ENCODE results near the gene SH3GLB2.

Gene SH3GLB2

GRCh38 chr9:129028192-129028966 is at the start of gene SH3GLB2:
Gene SH3GLB2 (minus strand): TSS chr9:129028331. CDS start chr9:129028154, 177 bp downstream.
- peak; percentile 91 for DNase-seq

- DNase-seq: no peak
Observed at GRCh38 chr9:129077236-129077635, 49.1 kb upstream of the SH3GLB2 start.

GRCh38 chr9:129076640-129077037 is 48.5 kb upstream of the SH3GLB2 start:
- no peak for DNase-seq

- no peak for DNase-seq
Observed at GRCh38 chr9:129075996-129076639, 48.0 kb upstream of the SH3GLB2 start.

GRCh38 chr9:129074106-129074505 is 46.0 kb upstream of the SH3GLB2 start:
- no peak for DNase-seq

GRCh38 chr9:129073404-129073803 is 45.3 kb upstream of the SH3GLB2 start:
- no peak for DNase-seq

- DNase-seq: no peak
Observed at GRCh38 chr9:129072171-129072570, 44.0 kb upstream of the SH3GLB2 start.

GRCh38 chr9:129071526-129072126 is 43.5 kb upstream of the SH3GLB2 start:
- no peak for DNase-seq

GRCh38 chr9:129070696-129071525 is 42.8 kb upstream of the SH3GLB2 start:
- DNase-seq: no peak

- no peak for DNase-seq
Observed at GRCh38 chr9:129069862-129070641, 41.9 kb upstream of the SH3GLB2 start.

- DNase-seq: no peak
Observed at GRCh38 chr9:129068990-129069861, 41.1 kb upstream of the SH3GLB2 start.

GRCh38 chr9:129068110-129068509 is 40.0 kb upstream of the SH3GLB2 start:
- no peak for DNase-seq

GRCh38 chr9:129064499-129064908 is 36.4 kb upstream of the SH3GLB2 start:
- DNase-seq: no peak

- DNase-seq: no peak
Observed at GRCh38 chr9:129063061-129063460, 34.9 kb upstream of the SH3GLB2 start.

- no peak for DNase-seq
Observed at GRCh38 chr9:129060991-129061390, 32.9 kb upstream of the SH3GLB2 start.

- DNase-seq: no peak
Observed at GRCh38 chr9:129059796-129060785, 32.0 kb upstream of the SH3GLB2 start.

- no peak for DNase-seq
Observed at GRCh38 chr9:129058965-129059795, 31.0 kb upstream of the SH3GLB2 start.

GRCh38 chr9:129054163-129054851 is 26.2 kb upstream of the SH3GLB2 start:
- DNase-seq: no peak
